DOHH2 (cell line): ENCODE measurements around the gene OR7G2.

ENCODE experiments used
- H3F3A ChIP-seq: fragments of 200-600 bp; sonication (generic), shearing (Covaris generic); 2 replicates; pipeline ENCODE4 v1.6.0; 2016; ENCODE audit warnings: antibody characterized with exemption, mild to moderate bottlenecking; ENCODE audit not compliant: control insufficient read depth, insufficient read depth
- H3K27ac ChIP-seq: fragments of 200-600 bp; sonication (generic); 2 replicates; pipeline ENCODE4 v1.5.1; 2014; ENCODE audit warnings: low read depth, mild to moderate bottlenecking, low read length, moderate library complexity
- H3K27me3 ChIP-seq: fragments of 200-600 bp; sonication (generic); 2 replicates; pipeline ENCODE4 v1.6.1; 2014; ENCODE audit warnings: mild to moderate bottlenecking, low read length, mixed read lengths; ENCODE audit not compliant: control insufficient read depth
- H3K36me3 ChIP-seq: fragments of 200-600 bp; sonication (generic); 2 replicates; pipeline ENCODE4 v1.6.1; 2014; ENCODE audit warnings: mild to moderate bottlenecking, low read length, moderate library complexity, mixed read lengths; ENCODE audit not compliant: control insufficient read depth
- H3K4me1 ChIP-seq: fragments of 200-600 bp; sonication (generic); 2 replicates; pipeline ENCODE4 v1.6.1; 2014; ENCODE audit warnings: mild to moderate bottlenecking, low read length, mixed read lengths; ENCODE audit not compliant: control insufficient read depth
- H3K4me2 ChIP-seq: fragments of 200-600 bp; sonication (generic); 2 replicates; pipeline ENCODE4 v1.6.0; 2014; ENCODE audit warnings: mild to moderate bottlenecking, low read length, moderate library complexity
- H3K4me3 ChIP-seq: fragments of 200-600 bp; sonication (generic); 2 replicates; pipeline ENCODE4 v1.5.1; 2014; ENCODE audit warnings: mild to moderate bottlenecking, low read length, mixed read lengths
- H3K79me2 ChIP-seq: fragments of 200-600 bp; sonication (generic); 2 replicates; pipeline ENCODE4 v1.6.1; 2014; ENCODE audit warnings: mild to moderate bottlenecking, low read length, mixed read lengths; ENCODE audit not compliant: control insufficient read depth
- H3K9me2 ChIP-seq: fragments of 200-600 bp; sonication (generic); replicated peaks from 2 replicates; pipeline ENCODE4 v1.6.1; 2014; ENCODE audit warnings: mild to moderate bottlenecking, low read length, mixed read lengths; ENCODE audit not compliant: control insufficient read depth
- H3K9me3 ChIP-seq: fragments of 200-600 bp; sonication (generic); 2 replicates; pipeline ENCODE4 v1.6.1; 2014; ENCODE audit warnings: antibody characterized with exemption, low read length, mixed read lengths; ENCODE audit not compliant: control insufficient read depth, insufficient read depth
- H4K20me1 ChIP-seq: fragments of 200-600 bp; sonication (generic); 2 replicates; pipeline ENCODE4 v1.6.0; 2014; ENCODE audit warnings: low read depth, mild to moderate bottlenecking, antibody characterized with exemption, low read length, moderate library complexity; ENCODE audit not compliant: control insufficient read depth, insufficient read depth
- CTCF ChIP-seq: fragments of 200-600 bp; sonication (generic); IDR thresholded peaks from one replicate; pipeline ENCODE4 v1.5.1; 2014; ENCODE audit warnings: antibody characterized with exemption, mild to moderate bottlenecking, low read depth, low read length; ENCODE audit not compliant: poor library complexity, severe bottlenecking
- EZH2phosphoT487 ChIP-seq: fragments of 200-600 bp; sonication (generic); IDR thresholded peaks from 2 replicates; pipeline ENCODE4 v1.6.1; 2017; ENCODE audit warnings: borderline replicate concordance, mild to moderate bottlenecking, antibody characterized with exemption, low read length, moderate library complexity, mixed read lengths

Gene OR7G2

GRCh38 chr19:9151367-9151766 is 44.1 kb upstream of the OR7G2 start:
- no peak overlapping the region for H3K4me3 ChIP-seq
- H3K9me3 ChIP-seq = peaks cover 35% of the 10 kb centered on the region; the same call in 1 of the 2 replicates
- H3K27me3 ChIP-seq = no peaks in the 10 kb centered on the region
- H3K4me1 ChIP-seq = peaks cover 11% of the 10 kb centered on the region
- peaks cover 100% of the 10 kb centered on the region for H3K79me2 ChIP-seq
- TF ChIP-seq EZH2phosphoT487 = no peak
- TF ChIP-seq CTCF = no peak
- peaks cover 93% of the 10 kb centered on the region for H3K36me3 ChIP-seq
- H3K4me2 ChIP-seq = no peak overlapping the region
- no peaks in the 10 kb centered on the region for H3F3A ChIP-seq
- peaks cover 10% of the 10 kb centered on the region; the same call in 1 of the 2 replicates for H4K20me1 ChIP-seq
- no peaks in the 10 kb centered on the region for H3K9me2 ChIP-seq
- H3K27ac ChIP-seq = no peak overlapping the region

- H3K4me1 ChIP-seq = peaks cover 4% of the 10 kb centered on the region
- TF ChIP-seq CTCF (no peak), EZH2phosphoT487 (no peak)
- H3K36me3 ChIP-seq = peaks cover 89% of the 10 kb centered on the region
- H3K4me3 ChIP-seq = no peak overlapping the region
- no peak overlapping the region for H3K4me2 ChIP-seq
- peaks cover 35% of the 10 kb centered on the region; the same call in 1 of the 2 replicates for H3K9me3 ChIP-seq
- H3F3A ChIP-seq = no peaks in the 10 kb centered on the region
- peaks cover 100% of the 10 kb centered on the region for H3K79me2 ChIP-seq
- H3K27me3 ChIP-seq = no peaks in the 10 kb centered on the region
- H4K20me1 ChIP-seq = peaks cover 7% of the 10 kb centered on the region; the same call in 1 of the 2 replicates
- H3K27ac ChIP-seq = no peak overlapping the region
- H3K9me2 ChIP-seq = no peaks in the 10 kb centered on the region
Measured at GRCh38 chr19:9150650-9151049, 43.4 kb upstream of the OR7G2 start.

- Histone ChIP-seq H3K4me3 (no peak overlapping the region), H3K27ac (no peak overlapping the region), H3F3A (no peaks in the 10 kb centered on the region), H3K9me2 (no peaks in the 10 kb centered on the region), H4K20me1 (peaks cover 5% of the 10 kb centered on the region; the same call in 1 of the 2 replicates), H3K36me3 (peaks cover 89% of the 10 kb centered on the region), H3K4me1 (no peaks in the 10 kb centered on the region), H3K27me3 (no peaks in the 10 kb centered on the region), H3K9me3 (peaks cover 41% of the 10 kb centered on the region; the same call in 1 of the 2 replicates), H3K79me2 (peaks cover 100% of the 10 kb centered on the region), H3K4me2 (no peak overlapping the region)
- TF ChIP-seq CTCF = no peak
- TF ChIP-seq EZH2phosphoT487 = no peak
Measured at GRCh38 chr19:9149997-9150396, 42.7 kb upstream of the OR7G2 start.
